GM18520 (cell line): Measurements from ENCODE around the gene YTHDC1.
"Not testable (repeated sequence)": the region's sequence is repeated elsewhere in the genome, so short reads cannot be mapped to it uniquely, and the experiment has no call there.

Source experiments
- ATAC-seq: cut with Tn5 transposase; IDR thresholded peaks from one replicate; pipeline ENCODE4 v1.9.1; 2021; ENCODE audit not compliant: unreplicated experiment

Gene YTHDC1

DNA sequence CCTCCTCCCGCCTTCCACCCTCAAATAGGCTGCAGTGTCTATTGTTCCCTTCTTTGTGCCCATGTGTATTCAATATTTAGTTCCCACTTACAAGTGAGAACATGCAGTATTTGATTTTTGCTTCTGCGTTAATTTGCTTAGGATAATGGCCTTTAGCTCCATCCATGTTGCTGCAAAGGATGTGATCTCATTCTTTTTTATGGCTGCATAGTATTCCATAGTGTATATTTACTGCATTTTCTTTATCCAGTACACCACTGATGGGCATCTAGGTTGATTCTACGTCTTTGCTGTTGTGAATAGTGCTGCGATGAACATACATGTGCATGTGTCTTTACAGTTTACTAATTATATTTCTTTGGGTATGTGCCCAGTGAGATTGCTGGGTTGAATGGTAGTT, 52.8 kb downstream of the YTHDC1 start:
- no peak for ATAC-seq

DNA sequence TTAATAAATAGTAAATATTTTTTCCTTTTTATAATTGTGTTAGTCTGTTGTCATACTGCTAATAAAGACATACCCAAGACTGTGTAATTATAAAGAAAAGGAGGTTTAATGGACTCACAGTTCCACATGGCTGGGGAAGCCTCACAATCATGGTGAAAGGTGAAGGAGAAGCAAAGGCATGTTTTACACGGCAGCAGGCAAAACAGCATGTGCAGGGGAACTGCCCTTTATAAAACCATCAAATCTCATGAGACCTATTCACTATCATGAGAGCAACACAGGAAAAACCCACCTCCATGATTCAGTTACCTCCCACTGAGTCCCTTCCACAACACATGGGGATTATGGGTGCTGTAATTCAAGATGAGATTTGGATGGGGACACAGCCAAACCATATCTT, 58.6 kb downstream of the YTHDC1 start:
- no peak for ATAC-seq

DNA sequence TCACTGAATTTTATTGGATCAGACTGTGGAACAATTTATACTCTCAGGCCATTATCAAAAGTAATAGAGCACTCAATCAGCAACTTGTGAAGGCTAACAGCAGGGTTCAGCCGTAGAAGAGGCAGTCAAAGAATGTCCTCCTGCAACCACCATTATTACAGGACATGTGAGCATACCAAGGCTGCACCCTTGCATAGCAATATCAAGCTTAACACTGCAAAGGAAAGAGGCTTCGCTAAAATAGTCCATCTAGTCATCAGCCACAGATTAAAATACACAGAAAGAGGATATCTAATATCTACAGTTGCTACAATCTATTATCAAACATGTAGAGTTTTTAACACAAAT, 61.5 kb downstream of the YTHDC1 start:
- no peak for ATAC-seq

- no peak for ATAC-seq
Observed at GRCh38 chr4:68287704-68288392, 62.0 kb downstream of the YTHDC1 start.

- ATAC-seq, result no peak
Observed at GRCh38 chr4:68283714-68284113, 66.2 kb downstream of the YTHDC1 start.

GRCh38 chr4:68283095-68283494, 66.8 kb downstream of the YTHDC1 start:
- ATAC-seq, result no peak

GRCh38 chr4:68281796-68282740, 67.8 kb downstream of the YTHDC1 start:
- ATAC-seq, result not testable (repeated sequence)

GRCh38 chr4:68278029-68278428, 71.9 kb downstream of the YTHDC1 start:
- no peak for ATAC-seq

DNA sequence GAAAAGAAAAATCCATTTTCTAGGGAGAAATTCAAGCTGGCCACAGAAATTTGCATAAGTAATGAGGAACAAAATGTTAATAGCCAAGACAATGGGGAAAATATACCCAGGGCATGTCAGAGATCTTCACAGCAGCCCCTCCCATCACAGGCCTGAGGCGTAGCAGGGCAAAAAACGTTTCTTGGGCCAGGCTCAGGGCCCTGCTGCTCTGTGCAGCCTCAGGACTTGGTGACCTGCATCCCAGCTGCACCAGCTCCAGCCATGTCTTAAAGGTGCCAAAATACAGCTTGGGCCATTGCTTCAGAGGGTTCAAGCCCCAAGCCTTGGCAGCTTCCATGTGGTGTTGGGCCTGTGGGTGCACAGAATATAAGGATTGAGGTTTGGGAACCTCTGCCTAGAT, 72.3 kb downstream of the YTHDC1 start:
- no peak for ATAC-seq

GRCh38 chr4:68272860-68273259, 77.0 kb downstream of the YTHDC1 start:
- ATAC-seq, result peak; percentile 65

GRCh38 chr4:68272380-68272779, 77.5 kb downstream of the YTHDC1 start:
- peak; percentile 32 for ATAC-seq

DNA sequence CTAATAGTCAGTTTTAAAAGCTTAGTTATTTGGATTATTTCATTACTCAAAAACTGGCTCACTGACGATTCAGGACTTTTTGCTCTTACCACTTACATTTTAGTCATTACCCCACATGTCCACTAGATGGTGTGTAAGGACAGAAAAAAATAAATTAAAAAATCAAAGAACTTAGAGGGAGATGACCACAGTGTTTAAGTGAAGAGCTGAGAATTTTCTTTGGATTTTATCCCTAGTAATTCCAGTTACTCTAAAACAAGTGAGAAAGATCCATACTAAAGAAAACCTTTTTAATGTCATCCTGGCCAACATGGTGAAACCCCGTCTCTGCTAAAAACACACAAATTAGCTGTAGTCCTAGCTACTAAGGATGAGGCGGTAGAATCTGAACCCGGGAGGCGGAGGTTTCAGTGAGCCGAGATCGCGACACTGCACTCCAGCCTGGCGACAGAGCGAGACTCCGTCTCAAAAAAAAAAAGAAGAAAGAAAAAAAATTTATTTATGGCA, 78.0 kb downstream of the YTHDC1 start:
- ATAC-seq, result peak; percentile 38

- no peak for ATAC-seq
Observed at GRCh38 chr4:68267433-68267944, 82.4 kb downstream of the YTHDC1 start.

GRCh38 chr4:68264875-68265565, 84.9 kb downstream of the YTHDC1 start:
- no peak for ATAC-seq
